Nucleus accumbens (tissue), 56 donors: ENCODE measurements around the gene EWSR1.

Experiments
- DNase-seq, 56 donors: peaks; one replicate each; lab custom pipeline; 2025; lab: John Stamatoyannopoulos, UW

The EWSR1 gene

DNA sequence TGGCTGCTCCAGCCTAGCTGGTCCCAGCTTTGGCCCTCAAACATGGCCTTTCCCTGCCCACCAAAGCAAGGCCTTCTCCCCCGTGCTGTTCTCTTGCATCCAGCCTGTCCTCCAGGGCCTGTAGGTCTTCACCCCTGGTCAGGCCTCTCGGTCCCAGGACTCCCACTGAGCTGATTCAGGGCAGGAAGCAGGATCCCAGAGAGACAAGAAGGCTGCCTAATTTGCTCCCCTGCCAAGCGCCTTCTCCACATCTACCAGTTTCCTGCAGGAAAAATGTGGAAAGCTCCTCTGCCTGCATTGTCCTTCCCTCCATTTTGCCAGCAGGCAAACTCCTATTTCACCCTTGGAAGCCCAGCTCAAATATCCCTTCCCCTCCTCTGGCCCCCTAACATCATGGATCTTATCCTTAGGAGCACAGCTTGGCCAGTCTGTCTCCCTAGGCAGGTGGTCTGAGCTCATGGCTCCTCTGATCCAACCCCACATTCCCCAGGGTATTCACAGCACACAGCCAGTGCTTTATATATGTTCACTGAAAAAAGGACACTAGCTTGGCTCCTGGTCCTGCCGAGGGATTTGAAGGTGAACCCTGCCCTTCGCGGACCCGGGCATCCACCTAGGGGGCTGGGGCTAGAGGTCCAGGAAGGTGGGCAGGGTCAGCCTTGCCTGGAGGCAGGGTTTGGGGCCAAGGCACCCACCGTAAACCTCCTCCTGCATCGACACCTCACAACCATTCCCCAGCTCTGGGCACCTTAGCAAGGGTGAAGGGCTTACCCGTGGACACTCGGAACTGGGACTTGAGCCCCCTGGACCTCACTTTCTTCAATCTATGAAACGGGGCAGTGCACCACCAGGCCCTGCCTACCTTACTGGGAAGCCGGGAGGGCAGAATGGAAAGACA is 1.3 kb upstream of the EWSR1 start:
- peak in 1 of 56 donors; percentile 27 for DNase-seq

DNA sequence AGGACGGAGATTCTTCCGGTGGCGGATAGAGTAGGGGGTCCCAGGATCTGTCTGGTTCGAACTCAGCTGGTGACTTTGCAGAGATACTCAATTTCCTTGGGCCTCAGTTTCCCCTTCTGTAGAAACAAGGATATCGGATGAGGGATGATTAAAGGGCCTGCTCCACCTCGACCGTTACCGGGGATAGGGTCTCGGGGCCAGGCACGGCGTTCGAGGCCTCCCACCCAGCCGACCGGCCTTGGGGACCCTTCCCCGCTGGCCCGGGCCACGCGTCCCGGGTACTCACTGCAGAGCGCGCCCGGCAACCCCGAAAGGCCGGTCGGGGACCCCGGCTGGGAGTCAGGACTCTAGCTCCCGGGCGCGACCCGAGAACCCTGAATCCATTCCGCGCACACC is 608 bp upstream of the EWSR1 start:
- DNase-seq: no peak

DNA sequence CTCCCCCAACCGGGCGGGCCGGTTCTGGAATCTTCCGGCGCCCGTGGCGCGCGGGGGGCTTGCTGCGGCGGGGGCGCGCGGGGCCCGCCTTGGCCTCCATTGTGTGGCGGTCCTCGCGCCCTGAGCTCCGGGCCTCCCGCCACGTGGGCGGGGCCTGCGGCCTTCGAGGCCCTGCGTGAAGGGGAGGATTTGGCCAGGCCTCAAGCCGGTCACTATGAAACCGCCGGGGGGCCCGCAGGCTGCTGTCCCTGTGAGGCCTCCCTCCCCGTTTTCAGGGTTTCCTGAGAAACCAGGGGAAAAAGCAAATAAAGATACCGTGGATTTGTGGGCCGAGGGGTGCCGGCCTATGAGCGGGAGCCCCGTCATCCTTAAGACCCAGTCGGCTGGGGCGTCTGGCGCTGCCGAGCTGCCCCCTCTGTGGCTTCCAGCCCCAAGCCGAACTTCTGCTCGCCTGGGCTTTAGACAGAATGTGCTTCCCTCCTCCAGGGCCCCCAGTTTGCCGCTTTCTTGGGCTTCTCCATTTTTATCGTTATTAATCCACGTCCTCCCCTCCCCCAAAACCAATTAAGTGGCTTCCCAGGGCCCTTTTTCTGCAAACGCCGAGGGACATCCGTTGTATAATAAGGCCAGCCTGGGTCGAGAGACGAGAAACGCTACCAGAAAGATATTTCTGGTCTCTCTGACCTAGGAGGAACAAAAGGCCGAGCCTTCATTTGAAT is 602 bp downstream of the EWSR1 start:
- DNase-seq: peak in 46 of 56 donors; percentile 42 to 88 (median 69)

DNA sequence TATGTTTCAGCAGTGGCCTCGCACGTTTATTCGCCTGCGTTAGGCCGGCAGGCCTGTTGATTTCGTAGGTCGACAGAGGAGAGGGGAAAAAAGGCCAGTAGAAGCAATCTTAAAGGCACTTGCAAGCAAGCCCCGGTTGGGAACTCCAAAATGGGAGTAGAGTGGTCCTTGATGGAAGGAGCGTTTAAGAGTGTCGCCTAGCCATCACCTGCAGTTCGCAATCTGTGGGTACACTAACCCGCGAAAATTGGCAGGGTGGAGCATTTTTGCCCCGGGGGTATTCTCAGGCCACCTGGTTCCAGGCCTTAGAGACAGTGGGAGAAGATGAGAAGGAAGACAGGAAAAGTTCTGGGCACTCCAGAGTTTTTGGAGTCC is 1.1 kb downstream of the EWSR1 start:
- DNase-seq: no peak

DNA sequence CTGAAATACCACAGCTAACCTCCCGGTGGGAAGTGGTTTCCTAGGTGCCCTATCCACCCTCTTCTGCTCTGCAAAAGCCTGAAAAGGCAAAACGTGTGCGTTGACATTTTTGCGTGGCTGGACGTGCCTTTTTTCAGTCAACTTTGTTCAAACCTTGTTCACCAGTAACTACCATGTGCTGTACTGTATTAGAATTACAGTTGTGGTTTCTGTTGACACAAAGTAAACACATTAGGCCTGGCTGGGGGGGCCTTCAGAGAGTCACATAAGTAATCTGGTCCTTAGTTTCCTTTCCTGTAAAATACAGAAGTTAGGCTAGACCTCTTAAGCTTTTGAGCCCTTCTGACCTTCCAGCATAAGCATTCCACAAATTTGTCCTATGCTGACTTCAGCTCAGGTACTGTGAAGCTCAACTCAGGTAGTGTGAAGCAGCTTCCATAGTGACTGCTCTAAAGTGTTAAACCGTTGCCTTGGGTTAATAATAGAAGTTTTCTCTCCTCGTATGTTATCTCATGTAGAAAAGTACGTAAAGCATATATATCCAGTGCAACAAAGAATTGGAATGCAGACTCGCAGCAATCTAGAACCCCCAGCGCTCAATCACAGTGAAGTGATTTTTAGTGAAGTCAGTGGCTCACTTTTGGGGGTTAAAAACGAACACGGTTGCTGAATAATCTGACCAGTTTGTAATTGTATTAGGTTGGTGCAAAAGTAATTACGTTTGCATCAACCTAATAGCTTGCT is 1.8 kb downstream of the EWSR1 start:
- DNase-seq: no peak

DNA sequence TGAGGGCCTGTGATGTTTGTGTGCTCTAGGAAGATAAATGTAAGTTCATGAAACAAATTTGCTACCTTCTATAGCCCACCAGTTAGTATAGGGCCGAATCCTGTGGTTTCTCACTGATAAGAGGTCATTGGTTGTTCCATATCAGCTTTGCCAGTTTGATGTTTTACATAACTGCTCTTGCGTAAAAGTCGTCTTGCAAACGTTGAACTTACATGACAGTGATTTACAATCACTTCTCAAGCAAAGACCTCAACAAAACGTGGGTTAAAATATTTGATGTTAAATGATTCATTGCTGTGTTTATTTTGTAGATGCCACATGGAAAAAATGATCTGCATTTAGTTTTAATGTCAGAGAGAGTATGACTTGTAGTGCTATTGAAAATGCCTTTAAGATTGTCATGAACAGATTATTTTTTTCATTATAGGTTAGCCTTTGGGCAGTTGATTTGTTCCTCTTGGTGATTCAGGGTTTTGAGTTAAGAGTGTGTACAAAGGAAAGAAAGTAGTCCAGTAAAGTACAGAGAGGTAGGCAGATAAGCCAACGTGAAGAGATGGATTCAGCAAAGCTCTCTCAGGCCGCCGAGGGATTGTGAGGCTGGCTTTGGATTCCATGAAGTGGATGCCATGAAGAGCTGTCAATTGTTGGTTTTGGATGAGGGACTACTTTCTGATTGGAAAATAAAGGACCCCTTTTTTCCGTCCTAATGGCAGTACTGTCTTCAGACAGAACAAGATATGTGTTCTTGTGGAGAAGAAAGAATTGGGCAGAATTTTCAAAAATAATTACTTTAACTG is 2.6 kb downstream of the EWSR1 start:
- peak in 1 of 56 donors; percentile 13 for DNase-seq

DNA sequence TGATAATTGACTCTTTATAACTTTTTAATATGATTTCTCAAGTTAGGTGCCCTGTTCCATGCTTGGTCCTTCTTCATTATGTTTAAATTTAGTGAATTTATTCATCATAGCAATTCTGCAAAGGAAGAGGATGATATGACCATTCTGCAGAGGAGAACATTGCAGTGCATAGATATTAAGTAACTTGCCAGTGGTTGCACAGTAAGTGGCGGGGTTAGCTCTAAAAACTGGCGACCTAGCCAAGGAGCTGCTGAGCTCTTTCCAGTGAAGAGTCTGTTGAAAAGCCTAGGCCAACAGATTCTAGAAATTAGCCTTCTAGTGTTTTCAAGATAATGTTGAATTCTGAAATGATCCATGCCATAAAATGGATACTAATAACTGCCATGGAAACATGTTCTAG is 4.6 kb downstream of the EWSR1 start:
- DNase-seq: peak in 1 of 56 donors; percentile 7

DNA sequence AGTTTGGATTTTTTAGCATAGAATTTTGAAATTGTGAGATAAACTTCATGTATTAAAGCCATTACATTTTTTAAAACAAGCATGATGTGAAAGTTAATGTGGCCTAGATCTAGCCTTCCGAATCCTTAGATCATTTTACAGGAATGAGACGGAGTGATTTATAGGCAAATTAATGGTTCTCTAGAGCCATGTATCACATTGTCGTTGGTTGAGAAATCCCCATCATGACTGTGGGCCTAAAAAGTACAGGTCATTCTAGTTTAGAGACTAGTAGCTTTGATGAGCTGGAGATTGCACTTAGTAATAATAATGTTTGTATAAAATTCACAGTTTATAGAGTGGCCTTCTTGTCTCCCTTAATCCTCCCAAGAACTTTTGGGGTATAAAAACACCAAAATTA is 7.1 kb downstream of the EWSR1 start:
- DNase-seq: no peak

DNA sequence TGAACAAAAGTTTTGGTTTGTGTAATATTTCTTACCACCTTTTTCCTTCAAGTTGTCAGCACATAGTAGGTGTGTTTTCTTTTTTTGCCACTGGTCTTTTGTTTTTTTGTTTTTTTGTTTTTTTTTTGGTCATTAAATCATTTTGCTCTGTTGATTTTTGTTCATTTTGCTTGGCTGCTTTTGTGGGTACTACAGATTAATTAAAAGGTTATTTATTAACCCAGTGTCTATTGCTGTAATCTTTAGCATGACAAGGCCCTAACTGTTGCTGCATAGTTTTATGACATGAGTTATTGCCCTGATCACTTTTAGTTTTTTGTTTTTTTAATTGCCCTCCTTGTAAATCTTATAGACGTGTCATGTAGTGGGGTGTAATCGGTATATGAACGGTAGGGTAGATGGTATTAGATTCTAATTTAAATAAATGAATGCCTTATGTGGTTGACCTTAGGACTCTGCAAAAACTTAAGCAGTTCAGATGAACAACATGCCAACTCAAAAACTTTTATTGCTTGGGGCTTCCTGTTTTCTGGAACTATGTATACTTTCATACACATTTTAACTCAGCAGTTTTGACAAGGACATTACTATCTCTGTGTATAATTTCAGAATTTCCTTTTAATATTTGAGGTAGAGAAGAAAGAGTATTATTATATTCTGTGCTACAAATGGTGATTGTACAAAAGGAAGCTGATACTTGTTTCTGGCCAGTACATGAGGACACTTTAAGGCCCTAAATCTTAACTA is 7.9 kb downstream of the EWSR1 start:
- DNase-seq: no peak

DNA sequence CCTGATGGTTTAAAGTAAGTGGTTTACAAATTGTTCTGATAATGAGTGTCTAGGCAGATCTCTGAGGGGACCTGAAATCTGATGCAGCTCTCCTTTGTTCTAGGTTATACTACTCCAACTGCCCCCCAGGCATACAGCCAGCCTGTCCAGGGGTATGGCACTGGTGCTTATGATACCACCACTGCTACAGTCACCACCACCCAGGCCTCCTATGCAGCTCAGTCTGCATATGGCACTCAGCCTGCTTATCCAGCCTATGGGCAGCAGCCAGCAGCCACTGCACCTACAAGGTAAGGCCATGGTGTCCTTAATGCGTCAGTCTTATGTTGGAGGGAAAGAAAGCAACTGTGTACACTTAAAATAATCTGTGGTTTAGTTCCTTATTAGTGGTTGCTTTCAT is 9.9 kb downstream of the EWSR1 start:
- DNase-seq: no peak

DNA sequence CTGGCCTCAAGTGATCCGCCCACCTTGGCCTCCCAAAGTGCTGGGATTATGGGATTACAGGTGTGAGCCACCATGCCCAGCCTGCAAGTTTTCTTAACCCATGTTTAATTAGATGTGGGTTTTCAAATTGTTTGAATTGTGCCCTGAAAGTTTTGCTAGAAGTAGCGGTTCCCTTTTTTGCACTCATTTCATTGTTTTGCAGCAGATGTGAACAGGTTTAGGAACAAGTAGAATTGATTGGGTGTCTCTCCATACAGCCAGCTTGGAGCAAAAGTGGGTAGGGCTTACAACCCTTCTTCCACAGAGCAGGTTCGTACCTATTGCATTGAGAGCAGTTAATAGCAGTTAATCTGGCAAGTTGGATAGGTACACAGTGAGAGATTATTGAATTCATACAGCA is 16.1 kb downstream of the EWSR1 start:
- DNase-seq: no peak

DNA sequence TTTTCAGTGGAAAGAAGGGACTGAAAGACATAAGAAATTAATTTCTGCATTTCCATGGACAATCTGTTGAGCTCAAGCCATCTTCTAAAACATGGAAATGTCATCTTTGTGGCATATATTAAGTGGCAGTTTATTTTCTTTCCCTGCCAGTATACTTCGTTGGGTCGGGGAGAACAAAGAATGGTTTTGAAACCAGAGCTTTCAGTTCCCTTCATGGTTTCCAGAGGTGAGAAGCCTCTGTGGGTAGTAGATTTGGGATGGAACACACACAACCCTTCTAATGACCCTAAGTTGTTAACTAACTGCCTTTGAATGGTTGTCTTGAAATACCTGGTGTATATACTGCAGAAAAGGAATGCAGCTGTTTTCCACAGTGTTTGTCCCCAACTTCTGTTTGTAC is 20.8 kb downstream of the EWSR1 start:
- no peak for DNase-seq

DNA sequence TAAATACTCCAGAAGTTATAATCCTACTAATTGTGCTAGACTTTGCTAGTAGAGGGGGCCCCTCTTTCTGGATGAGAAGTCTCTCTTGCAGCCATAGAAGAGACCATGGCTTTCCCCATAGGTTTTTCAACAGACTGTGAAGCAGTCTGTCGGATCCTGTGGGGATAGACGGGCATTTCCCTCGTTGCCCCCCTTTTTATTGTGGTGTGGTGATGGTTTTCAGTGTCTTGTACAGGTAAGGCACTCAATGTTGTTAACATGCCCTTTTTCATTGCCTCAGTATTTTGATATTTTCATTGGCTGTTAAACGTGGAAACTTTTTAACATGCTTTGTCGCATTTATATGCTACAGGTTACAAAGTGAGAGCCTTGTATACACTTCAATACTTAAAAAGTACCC is 22.0 kb downstream of the EWSR1 start:
- no peak for DNase-seq

DNA sequence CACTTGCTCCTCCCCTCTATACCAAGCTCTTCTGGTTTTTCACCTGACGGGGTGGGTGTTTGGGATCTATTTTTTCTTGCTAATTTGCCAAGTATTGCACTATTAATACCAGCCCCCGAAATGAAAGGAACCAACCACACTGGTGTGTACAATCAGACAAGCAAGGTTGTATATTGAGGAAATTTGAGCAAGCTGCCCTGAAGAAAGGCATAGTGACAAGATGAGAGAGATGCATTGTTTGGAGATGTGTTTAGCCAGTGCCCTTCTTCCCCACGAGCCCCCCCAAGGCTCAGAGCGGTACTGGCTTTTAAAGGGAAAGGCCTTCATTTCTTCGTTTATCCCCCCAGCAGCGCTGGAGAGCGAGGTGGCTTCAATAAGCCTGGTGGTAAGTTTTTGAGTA is 23.1 kb downstream of the EWSR1 start:
- DNase-seq: peak in 1 of 56 donors; percentile 36

DNA sequence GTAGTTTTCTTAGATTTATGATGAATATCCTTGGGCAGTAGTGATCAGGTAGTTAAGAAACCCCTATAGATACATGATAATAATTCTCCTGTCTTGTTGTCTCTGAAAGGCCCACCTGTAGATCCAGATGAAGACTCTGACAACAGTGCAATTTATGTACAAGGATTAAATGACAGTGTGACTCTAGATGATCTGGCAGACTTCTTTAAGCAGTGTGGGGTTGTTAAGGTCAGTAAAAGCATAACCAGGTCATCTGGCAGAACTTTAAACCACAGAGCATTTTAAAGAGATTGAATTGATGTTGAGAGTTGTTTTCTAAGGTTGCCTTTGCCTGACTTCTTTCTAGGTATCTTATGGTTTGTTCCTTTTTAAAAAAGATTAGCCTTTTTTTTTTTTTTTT is 24.3 kb downstream of the EWSR1 start:
- DNase-seq: no peak

DNA sequence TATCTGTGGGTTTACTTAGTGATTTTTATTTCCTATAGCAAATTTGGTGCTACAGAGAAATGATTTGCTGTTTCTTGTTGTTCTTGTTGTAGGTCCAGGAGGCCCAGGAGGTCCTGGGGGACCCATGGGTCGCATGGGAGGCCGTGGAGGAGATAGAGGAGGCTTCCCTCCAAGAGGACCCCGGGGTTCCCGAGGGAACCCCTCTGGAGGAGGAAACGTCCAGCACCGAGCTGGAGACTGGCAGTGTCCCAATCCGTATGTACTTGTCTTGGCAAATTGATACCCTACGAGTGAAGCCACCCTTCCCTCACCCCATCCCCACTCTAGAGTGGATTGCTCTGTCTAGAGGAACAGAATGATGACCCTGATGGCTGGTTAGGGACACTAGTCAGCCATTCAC is 30.6 kb downstream of the EWSR1 start:
- no peak for DNase-seq

DNA sequence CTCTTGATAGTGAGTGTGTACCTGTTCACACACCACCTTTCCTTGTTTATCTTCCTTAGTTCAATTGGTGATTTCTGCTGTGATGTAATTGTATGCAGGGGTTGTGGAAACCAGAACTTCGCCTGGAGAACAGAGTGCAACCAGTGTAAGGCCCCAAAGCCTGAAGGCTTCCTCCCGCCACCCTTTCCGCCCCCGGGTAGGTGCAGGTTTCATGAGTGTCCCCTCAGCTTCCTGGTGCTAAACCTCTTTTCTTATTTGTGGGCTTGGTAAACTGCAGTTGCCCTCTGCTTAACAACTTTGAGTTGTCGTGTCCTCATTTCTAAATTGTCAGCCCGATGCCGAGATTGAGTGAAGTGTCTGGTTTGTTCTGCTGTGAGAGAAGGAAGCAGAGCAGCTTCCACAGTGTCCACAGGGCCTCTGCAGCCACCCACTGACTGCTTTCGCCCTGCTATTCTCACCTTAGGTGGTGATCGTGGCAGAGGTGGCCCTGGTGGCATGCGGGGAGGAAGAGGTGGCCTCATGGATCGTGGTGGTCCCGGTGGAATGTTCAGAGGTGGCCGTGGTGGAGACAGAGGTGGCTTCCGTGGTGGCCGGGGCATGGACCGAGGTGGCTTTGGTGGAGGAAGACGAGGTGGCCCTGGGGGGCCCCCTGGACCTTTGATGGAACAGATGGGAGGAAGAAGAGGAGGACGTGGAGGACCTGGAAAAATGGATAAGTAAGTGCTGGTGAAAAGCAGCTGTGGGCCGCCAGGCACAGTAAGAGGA is 31.2 kb downstream of the EWSR1 start:
- DNase-seq: no peak

DNA sequence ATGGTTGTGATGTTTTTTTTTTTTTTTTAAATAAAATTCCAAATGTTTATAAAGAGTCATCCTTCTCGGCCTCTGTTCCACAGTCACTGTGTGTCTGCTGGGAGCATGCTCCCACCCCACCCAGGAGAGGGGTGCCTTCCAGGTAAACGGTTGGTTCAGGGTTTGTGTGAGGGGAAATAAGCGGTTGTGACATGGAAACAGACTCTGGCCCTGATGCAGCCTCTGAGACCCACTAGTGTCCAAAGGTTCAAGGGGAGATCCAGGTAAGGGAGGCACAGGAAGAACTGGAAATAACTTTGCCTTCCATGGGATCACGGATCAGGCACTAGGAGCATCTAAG is 32.4 kb downstream of the EWSR1 start:
- no peak for DNase-seq
